ENCODE results near the gene ZBED1.
"Not testable (repeated sequence)": the region's sequence is repeated elsewhere in the genome, so short reads cannot be mapped to it uniquely, and the experiment has no call there.

ZBED1 gene

DNA sequence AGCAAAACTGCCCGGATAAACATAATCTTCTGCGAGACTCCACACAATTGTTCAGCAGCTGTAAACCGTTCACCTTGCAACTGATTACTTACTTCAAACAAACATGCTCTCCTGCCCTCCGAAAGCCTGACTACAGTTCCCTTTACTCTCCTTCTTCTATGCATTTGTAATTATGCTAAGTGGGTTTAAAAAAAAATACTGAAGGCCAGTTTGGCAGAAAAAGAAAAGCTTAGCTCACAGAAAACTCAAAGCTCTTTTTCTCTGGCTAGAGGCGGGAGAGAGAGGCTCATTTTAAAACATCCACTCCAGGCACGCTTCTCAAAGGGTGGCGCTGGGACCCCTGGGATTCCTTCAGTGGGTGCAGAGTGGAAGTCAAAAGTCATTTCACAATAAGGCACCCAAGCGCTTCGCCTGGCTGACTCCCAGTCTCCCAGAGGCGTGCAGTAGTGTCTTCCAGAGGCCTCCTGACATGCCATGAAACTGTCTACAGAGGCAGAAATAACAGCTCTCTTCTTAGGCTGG lies 1.9 kb downstream of the ZBED1 start:
- no peak for DNase-seq

DNA sequence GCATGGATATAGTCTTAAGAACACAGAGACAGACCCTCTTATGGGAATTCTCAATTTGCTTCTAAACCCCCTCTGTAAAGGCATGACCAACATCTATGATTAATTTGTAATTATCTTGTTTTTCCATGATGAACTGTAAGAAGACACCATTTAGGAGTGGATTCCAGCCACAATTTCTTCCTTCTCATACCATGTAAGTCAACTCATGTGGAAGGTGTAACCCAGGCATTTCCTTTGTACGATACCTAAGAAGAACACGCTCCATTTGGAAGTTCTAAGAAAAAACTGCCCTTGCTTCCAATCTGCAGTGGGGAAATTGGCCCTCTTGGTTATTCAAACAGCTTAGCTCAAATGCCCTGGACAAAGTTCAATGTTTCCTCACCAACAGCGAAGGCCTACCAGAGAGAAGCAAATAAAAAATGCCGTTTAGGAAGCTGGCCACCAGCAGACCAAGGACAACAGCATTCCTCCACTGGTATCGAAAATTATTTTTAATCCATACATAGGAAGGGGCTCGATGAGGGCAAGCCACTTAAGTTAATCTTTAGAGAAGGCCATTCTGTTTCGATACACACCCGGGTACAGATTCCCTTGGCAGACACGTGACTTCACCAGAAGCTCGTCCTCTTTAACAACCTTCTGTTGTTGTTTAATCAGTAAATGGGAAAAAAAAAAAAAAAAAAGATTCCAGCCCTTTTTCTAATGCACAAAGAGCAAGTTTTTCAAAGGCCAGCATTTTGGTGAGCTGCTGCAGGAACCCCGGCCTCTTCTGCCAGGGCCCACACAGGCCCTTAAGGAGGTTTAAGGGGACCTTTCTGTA lies 2.6 kb downstream of the ZBED1 start:
- no peak for DNase-seq

DNA sequence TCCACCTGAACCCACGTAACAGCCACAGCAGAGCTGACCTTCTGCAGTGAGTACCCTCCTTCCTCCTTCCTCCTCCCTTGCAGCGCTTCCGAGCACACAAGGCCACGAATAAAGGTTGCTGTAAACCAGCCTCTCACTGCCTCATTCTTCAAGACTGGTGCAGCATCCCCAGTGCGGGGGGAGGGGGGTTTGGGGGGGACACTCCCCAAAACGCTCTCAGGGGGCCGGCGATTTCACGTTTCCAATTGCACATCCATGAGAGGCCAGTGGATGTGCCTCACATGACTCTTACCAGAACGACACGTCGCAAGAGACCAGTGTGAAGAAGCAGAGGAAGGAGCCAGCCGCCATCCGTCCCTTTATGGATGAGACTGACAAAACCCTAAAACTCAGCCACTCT lies 5.2 kb downstream of the ZBED1 start:
- no peak for DNase-seq

DNA sequence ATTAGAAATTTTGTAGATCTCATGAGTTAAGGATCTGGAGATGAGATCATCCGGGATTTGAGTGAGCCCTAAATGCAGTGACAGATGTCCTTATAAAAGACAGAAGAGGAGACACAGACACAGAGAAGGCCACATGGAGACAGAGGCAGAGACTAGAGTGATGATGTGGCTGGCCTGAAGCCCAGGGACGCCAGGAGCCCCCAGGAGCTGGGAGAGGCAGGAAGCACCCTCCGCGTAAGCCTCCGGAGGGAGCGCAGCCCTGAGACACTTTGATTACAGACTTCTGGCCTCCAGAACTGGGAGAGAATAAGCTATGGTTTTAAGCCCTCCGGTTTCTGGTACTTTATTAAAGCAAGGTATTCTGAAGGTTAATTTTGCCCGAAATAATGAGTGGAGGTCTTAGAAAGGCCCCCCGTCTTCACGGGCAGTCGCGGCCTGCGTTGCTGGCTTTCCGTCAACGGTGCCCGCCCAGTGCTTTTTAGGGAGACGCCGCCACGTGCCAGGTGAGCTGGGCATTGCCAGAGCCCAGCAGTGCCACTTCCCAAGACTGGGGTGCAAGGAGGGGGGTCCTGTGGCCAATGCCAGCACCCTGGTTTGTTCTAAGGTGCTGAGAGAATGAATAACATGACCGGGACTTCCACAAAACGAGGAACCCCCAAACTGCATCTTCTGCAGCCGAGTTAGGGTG lies 8.1 kb downstream of the ZBED1 start:
- no peak for DNase-seq

DNA sequence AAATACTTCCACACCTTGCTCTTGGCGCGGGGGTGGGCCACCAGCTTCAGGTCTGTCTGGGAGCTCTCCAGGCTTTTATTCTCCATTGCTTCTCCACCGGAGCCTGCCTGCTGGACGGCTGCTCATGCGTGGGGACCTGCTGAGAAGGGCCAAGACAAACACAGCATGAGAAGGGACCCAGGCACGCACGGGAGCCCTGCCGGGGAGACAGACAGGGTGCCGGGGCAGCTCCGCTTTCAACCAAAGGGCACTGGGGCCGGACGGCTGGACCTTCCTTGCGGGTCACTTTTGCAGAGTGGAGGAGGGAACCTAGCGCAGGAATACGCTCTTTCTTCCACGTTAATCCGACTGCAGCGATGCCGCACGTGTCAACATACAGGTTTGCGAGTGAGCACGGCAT lies 10.1 kb downstream of the ZBED1 start:
- DNase-seq: no peak

DNA sequence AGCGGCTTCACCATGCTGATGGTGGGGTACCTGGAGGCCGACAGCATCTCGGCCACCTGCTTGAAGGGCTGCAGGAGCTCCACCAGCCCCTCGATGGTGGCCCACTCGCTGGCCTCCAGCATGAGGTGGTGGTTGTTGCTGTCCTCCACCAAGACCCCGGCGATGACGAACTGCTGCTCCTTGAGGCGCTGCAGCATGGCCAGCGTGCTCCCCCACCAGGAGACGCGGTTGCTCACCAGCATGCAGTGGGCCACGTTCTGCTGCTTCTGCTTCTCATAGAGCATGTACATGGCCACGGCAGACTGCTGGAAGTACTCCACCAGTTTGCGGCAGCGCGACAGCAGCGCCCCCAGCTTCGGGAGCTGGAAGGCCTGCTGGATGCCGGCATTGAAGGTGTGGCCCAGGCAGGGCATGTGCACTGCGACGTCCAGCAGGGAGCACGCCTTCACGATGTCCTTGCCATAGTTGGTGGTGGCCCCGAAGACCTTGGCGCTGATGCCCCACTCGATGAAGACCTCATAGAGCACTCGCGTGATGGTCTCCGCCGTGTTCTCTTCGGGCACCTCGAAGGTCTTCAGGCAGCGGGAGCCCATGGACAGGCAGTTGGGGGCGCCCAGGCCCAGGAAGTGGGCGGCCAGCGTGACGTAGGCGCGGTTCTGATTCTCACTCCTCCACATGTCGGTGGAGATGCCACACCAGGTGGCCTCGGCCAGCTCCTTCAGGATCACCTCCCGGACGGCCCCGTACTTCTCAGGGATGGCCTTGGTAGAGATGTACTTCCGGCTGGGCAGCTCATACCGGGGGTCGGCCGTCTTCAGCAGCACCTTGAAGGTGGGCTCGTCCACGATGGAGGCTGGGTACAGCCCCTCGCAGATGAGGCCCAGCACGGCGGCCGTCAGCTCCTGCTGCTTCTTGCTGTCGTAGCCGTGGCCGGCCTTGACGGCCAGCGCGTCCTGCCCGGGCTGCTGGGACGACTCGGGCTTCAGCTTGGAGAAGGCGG lies 11.0 kb downstream of the ZBED1 start:
- no peak for DNase-seq

DNA sequence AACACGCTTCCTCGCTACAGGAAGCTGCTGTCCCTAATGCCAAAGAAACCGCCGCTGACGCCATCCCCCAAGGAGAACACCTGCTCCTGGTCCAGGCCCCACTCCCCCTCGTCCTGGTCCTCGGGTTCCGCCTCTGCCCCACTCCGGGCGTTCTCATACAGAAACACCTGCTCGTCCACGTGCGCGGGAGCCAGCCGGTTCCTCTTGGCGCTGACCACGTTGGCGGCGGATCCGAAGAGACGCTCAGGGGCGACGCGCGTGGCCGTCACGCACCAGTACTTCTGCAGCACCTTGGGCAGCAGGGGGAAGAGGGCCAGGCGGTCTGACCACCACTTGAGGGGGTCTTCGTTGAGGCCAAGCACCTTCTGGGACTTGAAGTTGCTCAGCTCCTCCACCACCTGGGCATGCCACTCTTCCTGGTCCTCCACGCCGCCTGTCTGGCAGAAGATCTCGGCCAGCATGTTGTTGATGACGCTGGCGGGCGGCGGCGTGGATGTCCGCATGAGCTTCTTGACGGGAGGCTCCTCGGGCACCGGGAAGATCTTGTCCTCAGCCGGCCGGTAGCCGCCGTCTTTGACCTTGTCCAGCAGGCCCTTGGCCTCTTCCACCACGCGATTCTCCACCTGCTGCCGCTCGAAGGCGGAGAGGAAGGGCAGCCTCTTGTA lies 12.0 kb downstream of the ZBED1 start:
- no peak for DNase-seq

DNA sequence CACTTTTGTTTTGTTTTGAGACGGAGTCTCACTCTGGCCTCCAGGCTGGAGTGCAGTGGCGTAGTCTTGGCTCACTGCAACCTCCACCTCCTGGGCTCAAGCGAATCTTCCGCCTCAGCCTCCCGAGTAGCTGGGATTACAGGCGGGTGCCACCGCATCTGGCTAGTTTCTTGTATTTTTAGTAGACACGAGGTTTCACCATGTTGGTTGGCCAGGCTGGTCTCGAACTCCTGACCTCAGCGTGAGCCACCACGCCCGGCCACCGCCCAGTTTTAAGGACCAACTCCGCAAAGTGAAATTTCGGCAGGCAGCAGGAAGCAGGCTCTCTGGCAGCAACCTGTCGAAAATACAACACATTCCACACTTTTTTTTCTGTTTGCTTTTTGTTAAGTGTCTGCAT lies 13.4 kb downstream of the ZBED1 start:
- DNase-seq: no peak

DNA sequence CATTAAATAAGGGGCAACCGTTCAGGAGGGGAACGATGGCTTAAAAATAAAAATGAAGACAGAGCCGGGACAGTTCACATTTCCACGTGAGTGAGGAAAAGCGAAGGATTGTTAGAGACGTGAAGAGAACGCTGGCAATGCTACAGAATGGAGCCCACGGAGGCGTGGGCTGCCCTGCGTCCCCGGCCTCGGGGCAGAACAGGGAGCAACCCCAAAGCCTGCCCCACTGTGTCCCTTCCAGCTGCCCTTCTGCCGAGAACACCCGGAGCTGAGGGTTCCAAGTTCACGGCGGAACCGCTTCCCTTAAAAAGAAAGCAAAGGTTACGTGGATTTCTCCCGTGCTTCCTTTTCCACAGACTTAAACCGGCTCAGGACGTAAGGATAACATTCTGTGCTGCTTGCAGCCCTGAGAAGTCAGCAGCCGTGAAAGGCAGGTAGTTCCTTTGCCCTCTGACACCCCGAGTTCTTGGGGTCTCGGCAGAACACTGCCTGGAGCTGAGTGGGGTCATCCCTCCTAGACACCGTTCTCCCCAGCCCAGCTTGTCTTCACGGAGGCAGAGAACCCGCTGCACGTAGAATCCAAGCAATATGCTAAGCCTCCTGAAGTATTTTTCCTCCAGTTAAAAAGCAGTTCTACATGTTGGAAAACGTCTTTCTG lies 14.2 kb downstream of the ZBED1 start:
- no peak for DNase-seq

DNA sequence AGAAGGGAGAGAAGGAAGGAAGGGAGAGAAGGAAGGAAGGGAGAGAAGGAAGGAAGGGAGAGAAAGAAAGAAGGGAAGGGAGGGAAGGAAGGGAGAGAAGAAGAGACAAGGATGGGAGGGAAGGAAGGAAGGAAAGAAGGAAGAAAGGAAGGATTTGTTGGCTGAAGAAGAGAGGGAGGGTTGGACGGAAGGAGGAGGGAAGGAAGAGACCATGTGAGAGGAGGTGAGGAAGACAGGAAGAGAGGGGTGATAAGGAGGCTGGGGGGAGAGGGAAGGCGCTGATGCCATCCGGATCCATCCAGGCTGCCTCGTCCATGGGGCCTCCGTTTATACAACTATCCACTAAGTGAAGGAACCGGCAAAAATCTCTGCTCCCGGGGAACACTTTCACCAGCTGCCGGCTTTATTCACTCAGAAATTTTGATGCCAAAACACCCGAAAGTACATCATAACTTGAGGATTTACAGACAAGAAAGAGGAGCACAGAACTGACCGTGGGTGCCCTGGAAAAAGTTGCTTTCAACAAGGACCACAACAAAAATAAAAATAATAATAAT lies 14.9 kb downstream of the ZBED1 start:
- DNase-seq: no peak

DNA sequence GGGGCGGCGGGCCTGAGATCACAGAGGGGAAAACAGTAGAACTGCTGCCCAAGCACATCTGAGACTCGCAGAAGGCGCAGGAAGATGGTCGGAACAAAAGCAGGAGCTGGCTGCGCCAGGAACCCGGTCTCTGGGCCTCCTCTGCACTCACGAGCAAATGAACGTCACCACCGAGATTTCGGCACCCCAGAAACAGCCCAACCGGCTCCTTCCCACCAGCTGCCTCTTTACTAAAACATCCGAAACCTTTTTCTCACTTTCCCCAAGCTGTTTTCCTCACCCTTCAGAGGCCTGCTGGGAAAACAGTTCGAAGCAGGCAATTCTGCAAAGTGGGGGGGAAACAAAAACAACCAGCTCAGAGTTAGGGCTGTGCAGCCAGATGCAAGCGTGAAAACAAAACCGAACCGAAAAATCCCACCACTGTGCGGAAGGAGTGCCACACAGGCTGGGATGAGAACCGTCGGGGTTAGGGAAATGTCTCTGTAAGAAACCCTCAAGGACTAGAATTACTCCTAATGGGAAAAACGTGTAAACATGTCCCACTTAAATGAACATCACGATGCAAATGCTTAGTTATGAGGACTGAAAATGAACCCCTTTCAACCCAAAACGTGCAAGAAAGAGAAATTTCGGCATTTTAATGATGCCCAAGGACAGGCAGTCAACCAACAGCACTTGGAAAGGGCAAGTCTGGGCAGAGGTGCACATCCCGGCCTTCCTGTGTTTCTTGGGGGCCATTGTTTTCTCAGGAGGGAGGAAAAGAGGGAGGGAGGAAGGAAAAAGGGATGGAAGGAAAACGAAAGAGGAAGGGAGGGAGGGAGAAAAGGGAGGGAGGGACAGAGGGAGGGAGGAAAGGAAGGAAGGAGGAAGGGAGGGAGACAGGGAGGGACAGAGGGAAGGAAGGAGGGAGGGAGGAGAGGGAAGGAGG lies 15.8 kb downstream of the ZBED1 start:
- DNase-seq: no peak

DNA sequence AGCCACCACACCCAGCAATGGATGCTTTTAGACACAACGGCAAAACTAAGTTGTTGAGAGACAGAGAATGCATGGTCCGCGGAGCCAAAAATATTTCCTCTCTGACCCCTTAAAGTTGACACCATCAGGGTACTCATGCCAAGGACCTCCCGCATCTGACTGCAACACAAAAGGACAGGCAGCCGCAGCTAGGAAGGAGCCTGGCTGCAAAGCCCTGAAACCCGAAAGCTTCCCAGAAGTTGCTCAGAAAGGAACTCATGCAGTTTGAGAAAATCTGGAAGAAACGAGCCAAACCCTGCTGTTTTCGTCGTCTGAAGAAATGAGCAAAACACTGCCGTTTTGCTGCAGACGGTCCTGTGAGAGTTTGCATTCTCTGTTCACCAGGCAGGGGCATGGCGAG lies 16.5 kb downstream of the ZBED1 start:
- no peak for DNase-seq

DNA sequence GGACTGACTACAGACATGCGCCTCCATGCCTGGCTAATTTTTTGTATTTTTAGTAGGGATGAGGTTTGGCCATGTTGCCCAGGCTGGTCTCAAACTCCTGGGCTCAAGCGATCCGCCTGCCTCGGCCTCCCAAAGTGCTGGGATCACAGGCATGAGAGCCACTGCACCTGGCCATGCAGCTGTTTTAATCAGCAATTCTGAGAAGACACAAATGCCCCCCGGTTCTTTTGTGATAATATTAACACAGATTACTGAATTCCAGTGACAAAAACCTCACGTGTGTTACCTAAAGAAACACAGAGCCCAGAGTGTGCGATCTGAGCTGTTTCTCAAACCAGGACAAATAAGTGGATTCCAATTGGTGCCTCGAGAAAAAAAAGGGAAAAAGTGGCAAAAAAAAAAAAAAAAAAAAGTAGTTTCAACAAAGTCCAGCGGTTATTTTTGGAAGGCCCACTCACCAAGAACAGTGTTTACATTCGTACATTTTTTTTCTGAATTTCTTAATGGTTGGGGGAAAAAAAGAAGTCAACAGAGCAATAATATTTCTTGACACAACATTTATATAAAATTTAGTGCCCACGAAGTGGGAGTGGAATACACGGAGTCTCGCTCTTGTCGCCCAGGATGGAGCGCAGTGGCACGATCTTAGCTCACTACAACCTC lies 17.2 kb downstream of the ZBED1 start:
- DNase-seq: no peak

DNA sequence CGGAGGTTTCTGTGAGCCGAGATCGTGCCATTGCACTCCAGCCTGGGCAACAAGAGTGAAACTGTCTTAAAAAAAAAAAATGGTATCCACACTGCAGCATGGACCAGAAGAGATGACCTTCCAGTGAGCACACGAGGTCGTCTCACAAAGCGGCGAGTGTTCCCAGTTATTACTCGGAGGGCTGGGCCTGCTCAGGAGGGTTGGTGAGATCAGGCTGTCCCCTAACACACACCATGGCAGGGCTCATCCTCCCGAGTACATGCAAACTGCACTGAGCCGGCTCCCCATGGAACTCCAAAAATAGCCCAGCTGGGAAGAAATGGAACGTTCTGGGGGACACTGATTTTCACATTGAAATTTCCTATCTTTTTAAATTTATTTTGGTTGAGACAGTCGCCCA lies 19.2 kb downstream of the ZBED1 start:
- DNase-seq: not testable (repeated sequence)

DNA sequence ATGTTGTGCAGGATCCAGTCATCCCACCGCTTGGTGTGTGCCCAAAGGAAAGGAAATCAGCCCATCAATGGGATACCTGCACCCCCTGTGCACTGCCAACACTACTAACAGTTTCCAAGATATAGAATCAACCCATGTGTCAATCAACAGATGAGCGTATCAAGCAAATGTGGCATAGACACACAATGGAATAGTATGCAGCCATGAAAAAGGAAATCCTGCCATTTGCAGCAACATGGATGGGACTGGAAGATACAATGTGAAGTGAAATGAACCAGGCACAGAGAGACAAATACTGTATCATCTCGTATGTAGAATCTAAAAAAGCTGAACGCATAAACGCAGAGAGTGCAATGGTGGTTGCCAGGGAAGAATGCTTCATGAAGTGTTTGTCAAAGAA lies 20.8 kb downstream of the ZBED1 start:
- not testable (repeated sequence) for DNase-seq

DNA sequence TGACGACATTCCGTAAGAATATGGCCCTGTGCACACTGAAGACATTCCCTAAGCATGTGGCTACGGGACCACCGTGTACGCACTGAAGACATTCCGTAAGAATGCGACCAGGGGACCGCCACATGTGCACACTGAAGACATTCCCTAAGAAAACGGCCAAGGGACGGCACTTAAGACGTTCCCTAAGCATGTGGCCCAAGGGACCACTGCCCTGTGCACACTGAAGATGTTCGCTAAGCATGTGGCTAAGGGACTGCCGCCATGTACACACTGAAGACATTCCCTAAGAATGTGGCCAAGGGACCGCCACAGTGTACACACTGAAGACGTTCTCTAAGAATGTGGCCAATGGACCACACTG lies 21.4 kb downstream of the ZBED1 start:
- no peak for DNase-seq

DNA sequence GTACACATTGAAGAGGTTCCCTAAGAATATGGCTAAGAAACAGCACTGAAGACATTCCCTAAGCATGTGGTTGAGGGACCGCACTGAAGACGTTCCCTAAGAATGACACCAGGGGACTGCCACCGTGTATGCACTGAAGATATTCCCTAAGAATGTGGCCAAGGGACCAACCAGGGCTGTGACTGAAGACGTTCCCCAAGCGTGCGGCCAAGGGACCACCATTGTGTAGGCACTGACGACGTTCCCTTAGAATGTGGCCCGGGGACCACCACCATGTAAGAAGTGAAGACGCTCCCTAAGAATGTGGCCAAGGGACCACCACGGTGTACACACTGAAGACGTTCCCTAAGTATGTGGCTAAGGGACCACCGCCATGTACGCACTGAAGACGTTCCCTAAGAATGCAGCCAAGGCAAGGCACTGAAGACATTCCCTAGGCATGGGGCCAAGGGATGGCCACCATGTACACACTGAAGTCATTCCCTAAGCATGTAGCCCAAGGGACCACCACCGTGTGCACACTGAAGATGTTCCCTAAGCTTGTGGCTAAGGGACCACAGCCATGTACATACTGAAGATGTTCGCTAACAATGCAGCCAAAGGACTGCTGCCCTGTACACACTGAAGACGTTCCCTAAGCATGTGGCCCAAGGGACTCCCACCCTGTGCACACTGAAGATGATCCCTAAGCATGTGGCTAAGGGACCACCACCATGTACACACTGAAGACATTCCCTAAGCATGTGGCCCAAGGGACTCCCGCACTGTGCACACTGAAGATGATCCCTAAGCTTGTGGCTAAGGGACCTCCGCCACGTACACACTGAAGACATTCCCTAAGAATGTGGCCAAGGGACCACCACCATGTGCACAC lies 22.0 kb downstream of the ZBED1 start:
- no peak for DNase-seq
